ENCODE data around the gene TBX4.

Gene TBX4

DNA sequence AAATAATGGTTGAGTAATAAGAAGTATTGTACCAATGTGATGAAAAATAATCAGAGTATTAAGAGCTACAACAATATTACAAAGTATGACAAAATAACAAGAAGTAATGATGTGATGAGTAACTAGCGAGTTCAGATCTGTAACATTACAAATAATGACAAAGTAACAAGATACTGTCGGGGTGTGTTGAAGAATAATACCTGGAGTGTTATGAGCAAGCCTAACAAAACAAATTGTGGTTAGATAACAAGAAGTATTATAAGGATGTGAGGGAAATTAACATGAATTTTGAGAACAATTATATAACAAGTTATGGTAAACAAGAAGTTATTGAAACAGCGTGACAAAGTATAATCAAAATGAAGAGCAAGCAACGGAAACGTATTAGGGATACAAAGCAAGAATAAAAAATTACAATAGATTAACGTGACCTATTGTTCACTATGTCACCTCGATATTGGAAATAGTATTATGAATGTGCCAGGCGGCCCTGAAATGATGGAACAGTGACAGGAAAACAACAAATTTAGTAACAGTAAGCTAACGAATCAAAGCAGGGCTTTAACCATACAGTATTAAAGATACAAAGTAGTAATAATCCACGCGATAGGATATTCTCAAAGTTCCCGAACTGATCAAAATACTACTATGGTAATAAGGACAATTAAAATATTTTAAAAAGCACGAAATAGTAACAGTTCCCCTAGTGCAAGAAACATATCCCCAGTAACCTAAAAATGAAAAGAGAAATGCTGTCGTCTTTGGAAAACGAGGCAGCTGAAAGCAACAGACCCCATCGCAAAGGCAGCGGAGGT, 1.6 kb downstream of the TBX4 start:
- POLR2A ChIA-PET = no interaction called here
- DNase-seq (ENCODE audit: extremely low spot score) = no peak
- CTCF ChIA-PET = no interaction called here
- TF ChIP-seq SUZ12 (IDR thresholded peaks at IDR 0.05) = no peak
- TF ChIP-seq ELF4 (IDR thresholded peaks at IDR 0.05) = no peak
- no peak for TF ChIP-seq LEF1 (IDR thresholded peaks at IDR 0.05; ENCODE audit: borderline replicate concordance)
- TF ChIP-seq L3MBTL2 (conservative IDR thresholded peaks at IDR 0.05) = no peak
- TF ChIP-seq, protein P1, sequence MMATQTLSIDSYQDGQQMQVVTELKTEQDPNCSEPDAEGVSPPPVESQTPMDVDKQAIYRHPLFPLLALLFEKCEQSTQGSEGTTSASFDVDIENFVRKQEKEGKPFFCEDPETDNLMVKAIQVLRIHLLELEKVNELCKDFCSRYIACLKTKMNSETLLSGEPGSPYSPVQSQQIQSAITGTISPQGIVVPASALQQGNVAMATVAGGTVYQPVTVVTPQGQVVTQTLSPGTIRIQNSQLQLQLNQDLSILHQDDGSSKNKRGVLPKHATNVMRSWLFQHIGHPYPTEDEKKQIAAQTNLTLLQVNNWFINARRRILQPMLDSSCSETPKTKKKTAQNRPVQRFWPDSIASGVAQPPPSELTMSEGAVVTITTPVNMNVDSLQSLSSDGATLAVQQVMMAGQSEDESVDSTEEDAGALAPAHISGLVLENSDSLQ (IDR thresholded peaks at IDR 0.05) = no peak
- TF ChIP-seq BHLHE40 (IDR thresholded peaks at IDR 0.05; ENCODE audit: borderline replicate concordance) = no peak
- TF ChIP-seq NFRKB (IDR thresholded peaks at IDR 0.05) = no peak
- no peak for TF ChIP-seq HDGF (IDR thresholded peaks at IDR 0.05; ENCODE audit: borderline replicate concordance)
- TF ChIP-seq SP1 (IDR thresholded peaks at IDR 0.05) = no peak
- TF ChIP-seq FOXK2 (IDR thresholded peaks at IDR 0.05) = no peak
- TF ChIP-seq FOXA1 (IDR thresholded peaks at IDR 0.05) = no peak
- no peak for TF ChIP-seq ZNF384 (IDR thresholded peaks at IDR 0.05)
- no peak for TF ChIP-seq FOXM1 (IDR thresholded peaks at IDR 0.05; ENCODE audit: borderline replicate concordance)
- TF ChIP-seq CTBP1 (IDR thresholded peaks at IDR 0.05; ENCODE audit: borderline replicate concordance) = no peak

- TF ChIP-seq SP1 (IDR thresholded peaks at IDR 0.05) (no peak), FOXK2 (IDR thresholded peaks at IDR 0.05) (no peak), ARNT (IDR thresholded peaks at IDR 0.05) (no peak), FOXA1 (IDR thresholded peaks at IDR 0.05) (no peak), L3MBTL2 (conservative IDR thresholded peaks at IDR 0.05) (no peak)
- POLR2A ChIA-PET = no interaction called here
- no peak for DNase-seq (ENCODE audit: extremely low spot score)
- CTCF ChIA-PET = no interaction called here
Measured at GRCh38 chr17:61454381-61455323, 2.4 kb downstream of the TBX4 start.

- ChIA-PET CTCF (no interaction called here), POLR2A (no interaction called here)
Measured at GRCh38 chr17:61455324-61456060, 3.3 kb downstream of the TBX4 start.

GRCh38 chr17:61456061-61456681, 3.9 kb downstream of the TBX4 start:
- CTCF ChIA-PET = no interaction called here
- POLR2A ChIA-PET = no interaction called here

More at GRCh38 chr17:61455324-61456060, 3.3 kb downstream of the TBX4 start:
- no peak for DNase-seq (ENCODE audit: extremely low spot score)
- no peak for TF ChIP-seq NFRKB (IDR thresholded peaks at IDR 0.05)
- no peak for TF ChIP-seq ELF4 (IDR thresholded peaks at IDR 0.05)
- no peak for TF ChIP-seq FOXA1 (IDR thresholded peaks at IDR 0.05)

DNA sequence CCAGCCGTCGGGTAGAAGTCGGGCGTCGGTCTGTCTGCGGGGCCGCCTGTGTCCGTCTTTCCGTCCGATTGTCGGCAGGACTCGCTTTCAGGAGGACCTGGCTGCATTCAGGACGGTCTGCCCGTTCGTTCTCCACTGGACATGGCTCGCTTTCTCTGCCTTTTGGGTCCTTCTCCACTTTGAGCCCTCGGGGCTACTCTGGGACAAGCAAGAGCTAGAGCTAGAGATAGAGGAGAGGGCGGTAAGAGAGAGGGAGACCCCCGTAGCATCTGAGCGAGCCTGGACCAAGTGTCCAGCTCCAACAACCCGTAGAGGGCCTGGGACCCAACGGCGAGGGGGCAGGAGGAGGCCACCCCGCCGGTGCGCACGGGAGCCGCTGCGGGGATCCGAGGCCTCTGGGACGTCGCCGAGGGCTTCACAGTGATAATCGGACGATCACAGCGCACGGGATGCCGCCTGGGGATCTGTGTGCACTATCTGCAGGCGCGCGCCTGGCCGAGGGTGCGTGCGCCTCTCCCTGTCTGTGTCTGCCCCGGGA, 4.5 kb downstream of the TBX4 start:
- no peak for TF ChIP-seq SP1 (IDR thresholded peaks at IDR 0.05)
- TF ChIP-seq NFRKB (IDR thresholded peaks at IDR 0.05) = no peak
- no peak for TF ChIP-seq FOXM1 (IDR thresholded peaks at IDR 0.05; ENCODE audit: borderline replicate concordance)
- no peak for TF ChIP-seq HDGF (IDR thresholded peaks at IDR 0.05; ENCODE audit: borderline replicate concordance)
- TF ChIP-seq FOXA1 (IDR thresholded peaks at IDR 0.05) = no peak
- no peak for TF ChIP-seq LEF1 (IDR thresholded peaks at IDR 0.05; ENCODE audit: borderline replicate concordance)
- no peak for TF ChIP-seq SUZ12 (IDR thresholded peaks at IDR 0.05)
- no peak for TF ChIP-seq BHLHE40 (IDR thresholded peaks at IDR 0.05; ENCODE audit: borderline replicate concordance)
- TF ChIP-seq FOXK2 (IDR thresholded peaks at IDR 0.05) = no peak
- TF ChIP-seq, protein P1 (IDR thresholded peaks at IDR 0.05) = no peak
- no peak for DNase-seq (ENCODE audit: extremely low spot score)
- ChIA-PET CTCF (no interaction called here), POLR2A (no interaction called here)

More at GRCh38 chr17:61456061-61456681, 3.9 kb downstream of the TBX4 start:
- TF ChIP-seq ZNF384 (IDR thresholded peaks at IDR 0.05) (no peak), L3MBTL2 (conservative IDR thresholded peaks at IDR 0.05) (no peak), SUZ12 (IDR thresholded peaks at IDR 0.05) (no peak), ELF4 (IDR thresholded peaks at IDR 0.05) (no peak), CTBP1 (IDR thresholded peaks at IDR 0.05; ENCODE audit: borderline replicate concordance) (no peak), SP1 (IDR thresholded peaks at IDR 0.05) (no peak), FOXM1 (IDR thresholded peaks at IDR 0.05; ENCODE audit: borderline replicate concordance) (no peak), BHLHE40 (IDR thresholded peaks at IDR 0.05; ENCODE audit: borderline replicate concordance) (no peak), FOXK2 (IDR thresholded peaks at IDR 0.05) (no peak), NFRKB (IDR thresholded peaks at IDR 0.05) (no peak), ARNT (IDR thresholded peaks at IDR 0.05) (no peak), HDGF (IDR thresholded peaks at IDR 0.05; ENCODE audit: borderline replicate concordance) (no peak), LEF1 (IDR thresholded peaks at IDR 0.05; ENCODE audit: borderline replicate concordance) (no peak)
- TF ChIP-seq, protein P1 (IDR thresholded peaks at IDR 0.05) = no peak
- DNase-seq (ENCODE audit: extremely low spot score) = no peak
